ENCODE results near the gene CLIC1.

Gene CLIC1

GRCh38 chr6:31700740-31701401 lies 35.5 kb downstream of the CLIC1 start:
- DNase-seq, result no peak

- no peak for DNase-seq
These were observed 38.8 kb downstream of the CLIC1 start for GRCh38 chr6:31697555-31697954.

- no peak for DNase-seq
These were observed 42.8 kb downstream of the CLIC1 start for GRCh38 chr6:31693535-31693934.

DNA sequence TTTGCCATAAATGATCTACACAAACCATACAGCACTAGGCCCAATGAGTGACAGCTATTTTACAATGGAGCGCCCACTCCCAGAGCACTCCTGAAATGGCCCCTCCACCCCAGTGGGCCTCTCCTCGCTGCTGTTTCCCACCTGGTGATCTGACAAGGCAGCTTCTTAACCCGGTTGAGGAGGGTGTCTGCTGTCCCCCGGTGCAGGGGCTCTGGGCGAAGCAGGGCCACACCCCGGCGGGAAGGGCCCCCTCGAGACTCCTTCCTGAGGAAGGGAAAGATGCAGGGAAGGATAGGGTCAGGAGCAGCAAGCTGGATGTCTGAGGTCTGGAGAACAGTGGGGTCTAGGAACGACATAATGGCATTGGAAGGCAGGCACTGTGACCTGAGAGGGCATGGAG lies 43.4 kb downstream of the CLIC1 start:
- no peak for DNase-seq

DNA sequence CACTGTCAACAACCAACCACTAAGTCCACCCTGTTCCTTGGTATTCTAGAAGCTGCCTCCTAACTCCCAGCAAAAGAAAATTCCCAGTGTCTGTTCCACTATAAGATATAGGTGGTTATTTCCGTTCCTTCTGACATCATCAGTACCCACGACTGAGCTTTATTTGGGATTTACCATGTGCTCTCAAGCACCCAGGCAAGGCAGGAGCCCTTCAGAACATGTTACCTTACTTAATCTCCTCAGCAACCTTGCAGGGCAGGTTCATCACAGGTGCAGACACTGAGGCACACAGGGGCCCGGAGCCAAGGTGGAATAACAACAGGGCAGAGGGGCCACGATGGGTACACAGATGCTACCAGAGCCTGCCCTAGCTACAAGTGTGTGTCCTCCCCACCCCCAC lies 44.0 kb downstream of the CLIC1 start:
- no peak for DNase-seq

- DNase-seq, result no peak
These were observed 44.7 kb downstream of the CLIC1 start for GRCh38 chr6:31691564-31692108.

- no peak for DNase-seq
These were observed 45.3 kb downstream of the CLIC1 start for GRCh38 chr6:31691078-31691463.

DNA sequence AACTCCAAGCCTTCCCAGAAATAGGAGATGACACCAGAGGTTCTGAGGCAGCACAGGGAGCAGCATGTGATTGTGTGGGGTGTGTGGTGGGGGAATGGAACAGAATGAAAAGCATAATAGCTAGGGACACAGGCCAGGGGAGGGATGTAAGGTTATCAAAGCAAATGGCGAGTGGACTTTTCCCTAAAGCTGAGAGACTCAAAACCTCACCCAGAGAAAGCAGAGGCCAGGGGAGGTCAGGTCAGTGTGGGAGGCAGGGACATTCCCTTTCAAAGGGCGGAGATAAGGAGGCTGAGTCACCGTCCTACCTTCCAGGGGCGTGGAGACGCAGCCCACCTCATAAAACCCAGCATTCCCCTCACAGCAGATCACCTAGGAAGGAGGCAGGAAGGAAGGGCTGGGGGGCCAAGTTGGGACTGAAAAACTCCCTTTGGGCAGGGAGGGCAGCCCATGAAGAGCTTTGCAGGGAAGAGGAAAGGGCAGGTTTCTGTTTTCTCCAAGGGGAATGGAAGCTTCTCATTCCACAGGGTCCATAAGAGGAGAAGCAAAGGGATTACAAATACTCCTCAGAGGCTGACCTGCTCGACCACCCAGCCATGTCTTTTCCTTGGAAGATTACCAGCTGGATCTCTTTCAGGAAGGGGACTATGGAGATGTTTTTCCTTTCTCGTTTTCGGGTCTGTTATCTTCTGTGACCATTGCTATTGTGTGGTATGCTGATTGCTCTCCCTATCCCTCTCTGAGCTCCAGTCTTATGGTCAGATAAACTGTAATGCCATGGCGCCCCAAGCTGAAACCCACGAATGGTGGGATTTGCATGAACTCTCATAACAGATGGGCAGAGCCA lies 45.9 kb downstream of the CLIC1 start:
- no peak for DNase-seq

DNA sequence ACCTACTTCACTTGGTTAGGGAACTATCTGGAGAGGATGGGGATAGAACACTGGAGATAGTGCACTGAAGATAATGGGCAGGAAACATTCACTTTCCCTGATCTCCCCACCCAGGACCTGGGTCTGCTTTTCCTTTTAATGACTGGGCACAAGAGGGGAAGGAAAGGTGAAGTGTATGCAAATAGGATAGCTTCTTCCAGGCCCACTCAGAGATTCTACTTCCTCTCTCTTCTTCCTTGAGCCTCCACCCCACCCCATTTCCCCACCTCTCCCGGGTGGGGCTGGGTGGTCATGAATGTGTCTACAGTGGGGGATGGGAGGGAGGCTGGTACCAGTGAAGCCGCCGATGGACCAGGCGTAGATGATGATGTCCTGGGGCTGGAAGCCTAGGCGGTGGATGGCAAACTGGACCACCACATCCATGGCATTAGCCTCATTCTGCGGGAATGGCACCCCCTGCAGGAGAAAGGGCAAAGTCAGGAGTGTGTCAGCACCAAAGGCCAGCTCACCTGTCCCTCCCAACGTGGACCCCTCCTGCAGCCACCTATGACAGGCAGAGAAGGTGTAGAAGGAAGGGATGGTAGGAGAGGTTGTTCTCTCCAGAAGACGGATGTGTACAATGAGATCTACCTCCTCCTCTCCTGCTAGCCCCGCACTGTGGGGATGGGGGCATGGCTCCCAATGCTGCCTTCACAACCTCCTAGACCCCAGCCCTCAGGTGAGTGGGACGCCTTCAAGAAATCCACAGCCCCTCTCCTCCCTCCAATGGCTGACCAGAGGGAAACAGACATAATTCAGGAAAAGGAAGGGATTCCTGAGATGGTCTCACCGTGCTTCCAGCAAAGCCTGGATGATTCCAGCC lies 46.9 kb downstream of the CLIC1 start:
- no peak for DNase-seq

DNA sequence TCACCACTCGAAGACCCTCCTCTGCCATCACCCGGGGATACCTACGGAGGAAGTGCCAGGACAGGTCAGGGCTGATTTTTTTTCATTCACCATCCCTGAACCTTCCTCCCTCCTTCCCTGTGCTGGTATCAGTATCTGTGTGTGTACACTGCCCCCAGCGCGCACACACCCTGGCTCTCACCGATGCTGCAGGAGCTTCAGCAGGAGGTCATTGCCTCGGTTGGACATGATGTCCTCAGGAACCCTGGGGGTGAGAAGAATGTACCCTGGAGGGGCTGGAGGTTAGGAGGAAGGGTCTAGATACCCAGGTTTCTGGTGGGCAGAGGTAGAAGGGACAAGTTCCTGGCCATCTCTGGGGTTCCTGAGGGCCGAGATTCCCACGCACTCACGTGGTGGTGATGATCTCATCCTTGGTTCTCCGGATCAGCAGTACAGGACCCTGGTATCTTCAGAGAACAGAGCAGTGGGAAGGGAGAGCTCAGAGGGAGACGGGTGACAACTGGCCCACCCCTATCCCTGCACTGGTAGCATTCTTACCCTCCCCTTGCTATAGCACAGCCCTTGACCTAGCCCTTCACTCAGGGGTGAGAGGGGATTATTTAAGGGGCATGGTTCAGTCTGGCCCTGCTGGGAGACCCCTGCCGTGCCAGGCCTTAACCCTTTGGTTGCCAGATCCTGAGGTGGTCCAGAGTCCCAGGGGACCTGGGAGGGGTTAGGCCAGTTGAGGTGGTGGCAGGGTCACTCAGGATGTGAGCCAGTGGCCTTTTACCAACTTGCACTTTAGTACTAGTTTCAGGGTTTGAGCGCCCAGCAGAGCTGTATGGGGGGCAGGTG lies 48.3 kb downstream of the CLIC1 start:
- no peak for DNase-seq

DNA sequence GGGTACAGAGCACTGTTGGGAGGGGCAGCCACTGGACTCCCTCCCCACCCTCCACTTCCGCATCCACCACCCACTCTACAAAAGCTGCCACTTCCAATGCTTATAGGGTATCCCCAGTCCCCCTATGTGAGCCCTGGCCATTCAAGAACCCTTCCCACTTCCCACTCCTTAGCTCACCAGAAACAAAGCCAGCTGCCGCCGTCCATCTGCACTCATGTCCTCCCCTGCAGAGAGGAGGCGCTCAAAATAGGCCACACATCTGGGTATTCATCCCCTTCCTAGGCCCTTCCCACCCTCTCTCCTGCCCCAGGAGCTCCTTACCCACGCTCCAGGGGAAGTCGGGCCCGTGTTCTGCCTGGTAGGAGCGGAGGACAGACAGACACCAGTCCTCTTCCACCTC lies 49.0 kb downstream of the CLIC1 start:
- DNase-seq, result no peak

GRCh38 chr6:31686483-31686882 lies 49.8 kb downstream of the CLIC1 start:
- no peak for DNase-seq

DNA sequence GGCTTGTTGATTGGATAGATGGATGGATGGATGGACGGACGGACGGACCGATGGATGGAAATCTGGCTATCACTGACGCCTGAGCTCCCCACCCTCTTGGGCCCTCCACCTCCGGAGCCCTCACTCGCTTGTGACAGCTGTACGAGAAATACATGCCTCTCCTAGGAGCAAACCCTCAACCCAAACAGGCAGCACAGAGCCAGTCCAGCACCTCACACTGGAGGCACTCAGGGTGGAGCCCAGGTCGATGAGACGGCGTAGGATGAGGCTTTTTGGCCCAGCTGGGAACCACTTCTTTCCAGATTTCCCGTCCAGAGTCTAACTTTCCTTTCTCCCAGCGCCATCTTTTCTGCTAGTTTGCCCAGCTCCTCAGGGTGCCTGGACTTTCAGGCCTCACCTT lies 52.7 kb downstream of the CLIC1 start:
- no peak for DNase-seq

- DNase-seq, result peak; percentile 36
These were observed 55.1 kb downstream of the CLIC1 start for GRCh38 chr6:31681135-31681671.
